D721Med (cell line): ENCODE data around the gene GZMB.

Experiments
- DNase-seq: peaks from one replicate; pipeline ENCODE4 v3.0.0; 2011; ENCODE audit warnings: low spot score; ENCODE audit not compliant: insufficient read length
- FAIRE-seq: peaks from 2 replicates; lab custom pipeline; 2011; peaks lifted over from hg19 to GRCh38; lab: Jason Lieb, UNC
- TF ChIP-seq, protein P1 (sequence below): IDR thresholded peaks from 2 replicates; pipeline ENCODE4 v1.5.1; 2012; ENCODE audit warnings: mild to moderate bottlenecking, control low read depth; ENCODE audit not compliant: insufficient read depth; ENCODE audit errors: missing control alignments

The GZMB gene

DNA sequence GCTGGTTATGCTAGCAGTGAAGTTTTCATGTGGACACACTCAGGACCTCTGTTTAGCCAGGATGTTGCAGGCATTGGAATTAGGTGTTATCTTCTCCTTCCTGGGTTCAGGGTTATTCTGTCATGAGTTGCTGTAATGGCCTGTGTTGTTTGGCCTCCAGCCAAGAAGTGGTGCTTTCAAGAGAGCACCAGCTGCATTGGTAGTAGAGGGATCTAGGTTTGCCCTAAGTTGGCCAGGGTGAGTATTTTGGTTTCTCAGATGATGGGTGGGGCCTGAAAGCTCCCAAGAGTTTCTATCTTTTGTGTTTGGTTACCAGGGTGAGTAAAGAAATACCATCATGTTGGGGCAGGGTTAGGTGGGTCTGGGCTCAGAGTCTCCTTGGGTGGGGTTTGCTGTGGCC, 21.8 kb downstream of the GZMB start:
- no peak for FAIRE-seq
- DNase-seq, result no peak
- TF ChIP-seq, protein P1, sequence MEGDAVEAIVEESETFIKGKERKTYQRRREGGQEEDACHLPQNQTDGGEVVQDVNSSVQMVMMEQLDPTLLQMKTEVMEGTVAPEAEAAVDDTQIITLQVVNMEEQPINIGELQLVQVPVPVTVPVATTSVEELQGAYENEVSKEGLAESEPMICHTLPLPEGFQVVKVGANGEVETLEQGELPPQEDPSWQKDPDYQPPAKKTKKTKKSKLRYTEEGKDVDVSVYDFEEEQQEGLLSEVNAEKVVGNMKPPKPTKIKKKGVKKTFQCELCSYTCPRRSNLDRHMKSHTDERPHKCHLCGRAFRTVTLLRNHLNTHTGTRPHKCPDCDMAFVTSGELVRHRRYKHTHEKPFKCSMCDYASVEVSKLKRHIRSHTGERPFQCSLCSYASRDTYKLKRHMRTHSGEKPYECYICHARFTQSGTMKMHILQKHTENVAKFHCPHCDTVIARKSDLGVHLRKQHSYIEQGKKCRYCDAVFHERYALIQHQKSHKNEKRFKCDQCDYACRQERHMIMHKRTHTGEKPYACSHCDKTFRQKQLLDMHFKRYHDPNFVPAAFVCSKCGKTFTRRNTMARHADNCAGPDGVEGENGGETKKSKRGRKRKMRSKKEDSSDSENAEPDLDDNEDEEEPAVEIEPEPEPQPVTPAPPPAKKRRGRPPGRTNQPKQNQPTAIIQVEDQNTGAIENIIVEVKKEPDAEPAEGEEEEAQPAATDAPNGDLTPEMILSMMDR, result no peak

DNA sequence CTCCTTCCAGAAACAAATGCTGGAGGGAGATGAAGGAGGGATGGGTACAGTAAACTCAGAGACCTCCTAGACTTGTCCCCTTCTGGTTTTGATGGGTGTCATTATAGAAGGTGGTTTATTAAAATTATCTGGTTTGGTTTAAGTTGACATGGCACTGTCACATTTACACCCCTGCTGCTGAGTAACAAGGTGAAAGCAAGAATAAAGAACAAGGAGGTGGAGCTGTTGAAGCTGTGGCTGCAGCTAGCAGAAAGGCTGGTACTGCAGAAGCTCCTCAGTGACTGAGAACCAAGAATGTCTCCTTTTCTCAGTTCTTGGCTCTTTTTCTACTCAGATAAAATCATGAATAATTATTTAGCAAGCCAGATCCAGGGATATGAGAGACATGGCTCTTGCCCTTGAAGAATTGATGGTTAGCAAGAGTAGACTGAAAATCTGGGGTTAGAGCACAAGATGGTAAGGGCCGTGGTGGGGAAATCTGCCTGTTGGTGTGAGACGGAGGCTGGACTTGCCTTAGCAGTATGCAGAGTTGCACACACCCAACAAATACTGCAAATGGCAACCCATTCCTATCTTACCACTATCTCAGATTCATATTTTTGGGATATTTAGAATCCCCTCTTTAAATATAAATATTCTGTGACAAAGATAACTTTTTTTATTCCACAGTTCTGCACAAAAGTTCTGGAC, 24.2 kb downstream of the GZMB start, which contains the start of gene GZMH:
Gene GZMH (minus strand): TSS at position 31 of the 690 bp plus-strand sequence. CDS start 72 bp downstream, outside the sequence.
- FAIRE-seq, result no peak
- no peak for DNase-seq
- TF ChIP-seq, protein P1, result no peak

DNA sequence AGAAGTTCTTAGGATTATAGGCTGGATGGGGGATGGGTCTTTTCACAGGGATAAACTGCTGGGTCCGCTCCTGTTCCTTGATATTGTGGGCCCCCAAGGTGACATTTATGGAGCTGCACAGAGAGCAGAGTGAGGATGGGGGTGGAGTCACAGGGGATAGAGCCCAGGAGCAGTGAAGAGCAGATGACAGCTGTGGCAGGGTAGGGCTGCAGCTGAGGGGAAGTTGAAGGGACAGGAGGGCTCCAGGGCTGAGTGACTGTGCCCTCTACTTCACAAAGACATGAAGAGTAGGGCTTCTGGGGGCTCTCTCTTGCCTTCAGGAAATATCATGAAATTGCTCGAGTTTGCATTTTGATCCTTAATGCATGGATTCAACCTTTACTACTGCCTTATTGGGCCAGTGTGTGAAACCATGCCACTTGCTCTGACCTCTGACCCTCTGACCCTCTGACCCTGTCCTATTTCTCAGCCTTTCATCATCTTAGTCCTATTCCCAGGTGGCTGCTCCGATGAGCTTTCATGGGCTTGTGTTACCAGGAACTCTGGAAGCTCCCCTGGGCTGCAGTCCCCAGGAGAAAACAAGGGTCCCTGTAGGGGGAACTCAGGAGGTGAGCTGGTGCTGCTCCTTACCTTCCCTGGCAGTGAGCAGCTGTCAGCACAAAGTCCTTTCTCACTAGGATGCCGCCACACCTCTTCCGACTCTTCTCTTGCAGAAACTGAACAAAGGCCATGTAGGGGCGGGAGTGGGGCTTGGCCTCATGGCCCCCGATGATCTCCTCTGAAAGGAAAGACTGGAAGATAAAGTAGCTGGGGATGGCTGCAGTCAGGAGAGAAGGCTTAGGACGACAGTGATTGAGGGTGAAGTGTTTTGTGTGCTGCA, 26.1 kb downstream of the GZMB start:
- DNase-seq (no peak), FAIRE-seq (no peak)
- TF ChIP-seq, protein P1, result no peak

DNA sequence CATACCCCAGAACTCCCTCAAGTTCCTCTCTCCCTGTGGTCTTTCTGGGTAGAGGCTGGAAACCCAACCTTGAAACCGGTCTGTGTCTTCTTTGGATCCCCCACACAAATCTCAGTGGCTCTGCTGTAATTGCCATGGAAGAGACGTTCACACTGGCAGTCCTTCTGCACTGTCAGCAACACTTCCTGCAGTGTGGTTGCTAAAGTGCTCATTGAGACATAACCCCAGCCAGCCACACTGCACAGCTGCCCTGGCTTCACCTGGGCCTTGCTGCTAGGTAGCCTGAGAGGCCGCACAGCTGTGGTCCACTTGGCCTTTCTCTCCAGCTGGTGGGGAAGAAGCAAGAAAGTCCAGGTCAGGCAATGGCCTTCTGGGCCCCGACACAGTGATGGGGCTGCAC, 26.9 kb downstream of the GZMB start:
- FAIRE-seq (no peak), DNase-seq (no peak)
- TF ChIP-seq, protein P1, result no peak

DNA sequence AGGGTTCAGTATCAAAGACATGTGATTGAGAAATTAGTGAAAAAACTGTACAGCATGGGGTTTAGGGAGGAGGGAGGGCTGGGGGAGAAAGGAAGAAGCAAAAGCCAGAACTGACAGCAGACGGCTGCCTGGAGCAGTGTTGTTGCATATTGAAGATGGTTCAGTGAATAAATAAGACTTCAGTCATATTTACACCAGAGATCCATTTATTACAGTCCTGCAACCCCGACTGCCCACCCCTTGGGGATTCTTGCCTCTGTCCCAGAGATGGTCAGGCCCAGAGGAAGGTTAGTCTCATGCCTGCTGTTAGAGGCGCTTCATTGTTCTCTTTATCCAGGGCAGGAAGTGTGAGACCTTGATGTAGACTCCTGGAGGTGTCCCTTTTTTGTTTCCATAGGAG, 27.7 kb downstream of the GZMB start:
- TF ChIP-seq, protein P1, result no peak
- DNase-seq (no peak), FAIRE-seq (no peak)

DNA sequence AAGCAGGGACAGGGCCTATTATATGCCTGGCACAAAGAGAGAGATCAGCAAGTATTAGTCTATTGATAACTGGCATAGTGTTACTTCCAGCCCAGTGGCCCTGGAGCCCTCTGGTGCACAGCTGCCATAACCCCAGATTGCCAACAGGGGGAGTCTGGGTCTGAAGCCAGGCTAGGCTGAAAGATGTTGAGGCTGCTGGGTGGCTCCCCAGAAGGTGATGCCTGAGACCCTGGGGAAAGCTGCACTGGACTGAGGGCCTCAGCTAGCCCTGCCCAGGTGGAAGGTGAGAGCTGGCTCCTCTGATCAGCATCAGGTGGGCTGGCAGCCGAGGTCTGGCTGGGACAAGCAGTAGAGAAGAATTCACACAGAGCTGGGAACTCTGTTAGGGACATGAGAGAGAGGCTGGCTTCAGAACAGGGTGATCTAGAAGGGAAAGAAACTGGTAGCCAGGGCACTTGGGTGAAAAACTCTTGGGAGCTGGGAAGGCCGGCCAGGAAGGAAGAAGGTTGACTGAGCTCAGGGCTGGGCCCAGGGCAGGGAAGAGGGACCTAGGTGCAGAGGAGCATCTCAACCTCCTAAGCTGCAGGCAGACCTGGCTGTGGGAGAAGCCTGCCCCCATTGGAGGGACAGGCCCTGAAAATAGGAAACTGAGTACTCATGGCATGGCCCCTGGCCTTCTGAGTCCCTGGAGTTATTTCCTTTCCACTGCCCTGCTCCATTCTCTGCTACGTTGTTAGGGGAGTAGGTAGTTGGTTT, 28.4 kb downstream of the GZMB start:
- FAIRE-seq, result no peak
- TF ChIP-seq, protein P1, result peak; percentile 64
- no peak for DNase-seq
